Ramos (cell line): ENCODE results near the gene ERI3.

Experiments
- in situ Hi-C: fragments of 300-500 bp; cut with MboI; formaldehyde crosslinking; loops from one replicate; pipeline ENCODE4 v1.14.3; 2022; ENCODE audit warnings: low sequenced_read_pairs; ENCODE audit not compliant: unreplicated experiment

The ERI3 gene

DNA sequence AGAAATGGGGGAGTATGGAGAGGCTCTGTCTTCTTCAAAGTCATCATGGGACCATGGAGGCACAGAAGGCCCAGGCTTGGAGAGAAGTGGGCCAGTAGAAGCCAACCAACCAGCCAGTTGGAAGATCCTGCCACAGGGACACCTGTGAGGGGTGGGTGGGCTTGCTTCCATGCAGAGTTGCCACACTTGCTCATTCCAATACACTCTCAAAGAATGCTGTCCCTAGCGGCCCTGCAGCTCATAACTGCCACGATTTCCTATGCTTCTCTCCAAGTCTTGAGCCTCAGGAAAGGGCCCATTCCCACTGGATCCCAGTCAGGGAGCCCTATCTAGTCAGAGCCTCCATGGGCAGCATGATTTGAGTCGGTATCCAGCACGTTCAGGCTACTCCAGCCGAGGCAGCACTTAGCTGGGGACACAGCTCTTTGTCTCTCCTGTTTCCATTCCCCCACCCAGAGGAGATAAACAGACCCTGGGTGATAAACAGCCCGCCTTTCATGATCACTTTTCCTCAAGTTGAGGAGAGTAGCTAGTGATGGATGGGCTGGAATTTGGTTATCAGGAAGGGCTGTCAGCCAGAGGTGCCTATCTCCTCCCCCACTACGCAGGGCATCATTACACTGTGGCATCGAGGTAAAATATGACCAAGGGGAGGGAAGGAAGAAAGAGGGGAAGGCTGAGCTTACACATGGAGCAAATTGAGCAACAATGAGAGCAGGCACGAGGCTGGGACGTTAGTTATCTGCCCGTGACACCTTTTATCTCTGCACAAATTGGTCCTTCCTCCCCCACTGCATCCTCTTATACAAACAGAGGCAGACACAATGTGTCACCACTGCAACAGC lies 64.6 kb downstream of the ERI3 start:
- in situ Hi-C loops = no loop called here

GRCh38 chr1:44289530-44289929 lies 65.5 kb downstream of the ERI3 start:
- in situ Hi-C loops = no loop called here

DNA sequence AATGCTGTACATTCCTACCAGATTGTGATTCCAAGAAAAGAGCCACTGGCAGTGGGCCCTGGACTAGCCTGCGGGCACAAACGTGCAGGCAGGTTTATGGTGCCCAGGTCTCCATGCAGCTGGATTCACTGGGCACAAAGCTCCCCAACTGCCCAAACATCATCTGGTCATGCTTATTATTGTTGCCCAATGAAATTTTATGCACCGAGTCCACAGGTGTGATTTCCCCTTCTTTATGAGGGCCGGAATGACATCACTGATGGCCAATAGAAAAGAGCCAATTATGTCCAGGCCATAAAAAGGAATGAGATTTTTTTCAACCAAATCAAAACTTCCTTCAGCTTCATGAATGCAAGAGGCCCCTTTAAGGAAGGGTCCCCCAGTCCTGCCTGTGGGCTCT lies 66.2 kb downstream of the ERI3 start:
- in situ Hi-C loops = no loop called here

- in situ Hi-C loops = no loop called here
Observed at GRCh38 chr1:44284184-44284583, 70.9 kb downstream of the ERI3 start.

GRCh38 chr1:44283524-44284173 lies 71.4 kb downstream of the ERI3 start:
- in situ Hi-C loops = no loop called here

- in situ Hi-C loops = no loop called here
Observed at GRCh38 chr1:44282704-44283426, 72.2 kb downstream of the ERI3 start.

- in situ Hi-C loops = no loop called here
Observed at GRCh38 chr1:44281962-44282703, 72.9 kb downstream of the ERI3 start.

- in situ Hi-C loops = no loop called here
Observed at GRCh38 chr1:44276901-44277300, 78.2 kb downstream of the ERI3 start.

- in situ Hi-C loops = no loop called here
Observed at GRCh38 chr1:44275991-44276405, 79.1 kb downstream of the ERI3 start.

GRCh38 chr1:44275296-44275962 lies 79.6 kb downstream of the ERI3 start:
- in situ Hi-C loops = no loop called here

DNA sequence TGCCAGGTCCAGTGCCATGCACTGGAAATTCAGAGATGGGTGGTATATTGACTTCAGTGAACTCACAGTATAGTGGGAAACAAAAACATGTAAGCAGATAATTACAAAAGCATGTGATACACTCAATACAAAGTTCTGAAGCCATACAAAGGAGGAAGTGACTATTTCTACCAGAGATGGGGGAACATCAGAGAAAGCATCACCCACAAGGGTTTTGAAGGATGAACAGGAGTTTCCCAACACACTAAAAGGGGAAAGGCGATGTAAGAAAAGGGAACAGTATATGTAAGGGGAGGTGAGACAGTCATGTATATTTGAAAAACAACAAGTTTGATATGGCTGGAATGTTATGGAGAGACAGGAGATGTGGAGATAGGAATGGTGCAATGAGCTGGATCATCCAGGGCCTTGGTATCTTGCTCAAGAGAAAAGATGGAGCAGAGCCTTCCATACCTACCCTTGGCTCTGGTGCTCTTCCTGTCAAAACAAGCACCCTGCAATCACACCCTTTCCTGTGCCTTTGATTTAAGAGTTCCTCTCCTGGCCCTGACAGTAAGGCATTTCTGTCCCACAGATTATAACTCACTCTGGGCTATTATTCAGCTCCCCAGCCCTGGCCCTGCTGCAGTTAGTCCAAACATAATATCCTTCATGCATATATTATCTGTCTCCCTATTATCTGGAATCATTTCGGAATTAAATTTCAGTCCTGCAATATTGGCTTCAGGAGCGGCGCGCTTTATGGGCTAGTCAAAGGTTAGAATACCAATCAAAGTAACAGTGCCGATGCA lies 81.3 kb downstream of the ERI3 start:
- in situ Hi-C loops = no loop called here

DNA sequence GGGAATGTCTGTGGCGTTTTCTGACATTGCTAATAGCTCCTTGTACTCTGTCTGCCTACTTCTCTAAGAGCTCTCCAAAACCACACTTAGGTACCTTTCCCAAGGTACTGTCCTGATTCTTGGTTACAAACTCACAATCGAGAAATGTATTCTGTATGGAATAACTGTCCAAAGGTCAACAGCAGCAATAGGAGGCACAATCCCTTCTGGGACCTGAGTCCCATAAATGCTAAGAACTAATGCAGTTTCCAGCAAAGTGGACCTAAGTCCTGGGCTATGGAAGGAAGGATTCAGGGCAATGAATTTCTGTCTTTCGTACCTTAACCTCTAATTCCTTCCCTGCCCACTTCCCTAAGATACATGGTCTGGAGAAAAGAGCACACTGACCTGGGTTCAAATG lies 82.1 kb downstream of the ERI3 start:
- in situ Hi-C loops = no loop called here

GRCh38 chr1:44271646-44272045 lies 83.4 kb downstream of the ERI3 start:
- in situ Hi-C loops = no loop called here

DNA sequence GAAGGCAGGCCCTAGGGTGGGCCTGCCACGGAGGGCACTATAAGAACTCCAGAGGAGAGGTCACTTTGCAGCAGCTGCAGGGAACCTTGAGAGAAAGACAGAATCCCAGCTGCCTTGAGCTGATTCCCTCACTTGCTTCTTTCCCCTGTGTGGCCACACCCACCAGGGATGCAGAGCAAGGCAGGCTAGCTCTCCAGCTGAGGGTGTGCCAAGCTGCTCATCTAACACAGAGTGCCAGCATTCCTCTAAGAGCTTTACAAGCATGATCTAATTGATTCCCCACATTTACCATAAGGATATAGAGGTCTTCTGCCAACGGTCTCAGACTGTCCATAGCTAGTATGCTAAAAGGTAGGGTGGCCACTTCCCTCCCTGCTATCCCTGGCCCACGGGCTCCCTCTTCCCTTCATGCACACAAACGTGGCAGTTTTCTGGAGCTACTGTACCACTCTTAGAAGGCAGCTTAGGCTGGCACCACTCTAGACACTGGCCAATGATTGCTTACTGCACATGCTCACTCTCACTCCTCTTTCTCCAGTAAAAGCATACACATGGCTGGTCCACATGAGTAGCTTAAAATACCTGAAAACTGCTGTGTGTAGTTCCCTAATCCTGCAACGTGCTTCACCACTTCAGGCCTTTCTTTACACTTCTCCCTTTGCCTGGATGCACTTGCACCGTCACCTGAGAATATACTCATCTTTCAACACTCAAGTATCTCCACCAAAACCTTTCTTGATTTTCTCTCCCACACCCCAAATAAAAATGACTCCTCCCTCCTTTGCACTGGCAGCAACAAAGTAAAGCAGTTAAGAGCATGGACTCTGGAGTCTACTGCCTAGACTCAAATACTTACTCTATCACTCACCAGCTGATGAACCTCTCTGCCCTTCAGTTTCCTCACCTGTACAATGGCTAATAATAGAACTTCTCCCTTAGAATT lies 84.1 kb downstream of the ERI3 start:
- in situ Hi-C loops = no loop called here

DNA sequence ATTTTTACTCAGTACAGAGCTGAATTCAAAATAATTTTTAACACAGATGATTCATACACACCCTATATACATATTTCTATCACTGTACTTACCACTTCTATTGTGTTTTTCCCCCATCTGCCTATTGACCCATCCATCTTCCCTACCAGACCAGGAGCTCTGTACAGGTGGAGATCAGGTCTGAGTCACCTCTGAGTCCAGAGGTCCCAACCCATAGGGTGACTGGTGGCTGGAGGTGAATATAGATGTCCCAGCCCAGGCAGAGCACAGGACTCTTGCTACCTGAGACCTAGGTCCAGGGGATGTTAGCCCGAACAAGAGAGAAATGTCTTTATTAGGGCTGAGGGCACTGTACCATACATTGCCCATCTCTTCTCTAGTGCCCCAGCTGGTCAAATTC lies 87.0 kb downstream of the ERI3 start:
- in situ Hi-C loops = no loop called here

- in situ Hi-C loops = no loop called here
Observed at GRCh38 chr1:44267438-44267837, 87.6 kb downstream of the ERI3 start.

GRCh38 chr1:44266400-44267344 lies 88.4 kb downstream of the ERI3 start:
- in situ Hi-C loops = no loop called here
